Smooth muscle cell of bladder (primary cell): Measurements from ENCODE around the gene CHST2. TPM values are rescaled to one million over a fixed set of nuclear protein-coding genes. Genes with fewer than 3 reads are reported as not detected.

ENCODE experiments used
- total RNA-seq: library from RNA; depleted of rRNA; stranded (reverse); fragments of >200 nt; gene quantifications from 2 replicates; pipeline ENCODE4 v1.2.3, GENCODE V29; 2014

Gene CHST2, protein sequence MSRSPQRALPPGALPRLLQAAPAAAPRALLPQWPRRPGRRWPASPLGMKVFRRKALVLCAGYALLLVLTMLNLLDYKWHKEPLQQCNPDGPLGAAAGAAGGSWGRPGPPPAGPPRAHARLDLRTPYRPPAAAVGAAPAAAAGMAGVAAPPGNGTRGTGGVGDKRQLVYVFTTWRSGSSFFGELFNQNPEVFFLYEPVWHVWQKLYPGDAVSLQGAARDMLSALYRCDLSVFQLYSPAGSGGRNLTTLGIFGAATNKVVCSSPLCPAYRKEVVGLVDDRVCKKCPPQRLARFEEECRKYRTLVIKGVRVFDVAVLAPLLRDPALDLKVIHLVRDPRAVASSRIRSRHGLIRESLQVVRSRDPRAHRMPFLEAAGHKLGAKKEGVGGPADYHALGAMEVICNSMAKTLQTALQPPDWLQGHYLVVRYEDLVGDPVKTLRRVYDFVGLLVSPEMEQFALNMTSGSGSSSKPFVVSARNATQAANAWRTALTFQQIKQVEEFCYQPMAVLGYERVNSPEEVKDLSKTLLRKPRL
- total RNA-seq = 3.4 and 4.2 TPM in 2 replicates

DNA sequence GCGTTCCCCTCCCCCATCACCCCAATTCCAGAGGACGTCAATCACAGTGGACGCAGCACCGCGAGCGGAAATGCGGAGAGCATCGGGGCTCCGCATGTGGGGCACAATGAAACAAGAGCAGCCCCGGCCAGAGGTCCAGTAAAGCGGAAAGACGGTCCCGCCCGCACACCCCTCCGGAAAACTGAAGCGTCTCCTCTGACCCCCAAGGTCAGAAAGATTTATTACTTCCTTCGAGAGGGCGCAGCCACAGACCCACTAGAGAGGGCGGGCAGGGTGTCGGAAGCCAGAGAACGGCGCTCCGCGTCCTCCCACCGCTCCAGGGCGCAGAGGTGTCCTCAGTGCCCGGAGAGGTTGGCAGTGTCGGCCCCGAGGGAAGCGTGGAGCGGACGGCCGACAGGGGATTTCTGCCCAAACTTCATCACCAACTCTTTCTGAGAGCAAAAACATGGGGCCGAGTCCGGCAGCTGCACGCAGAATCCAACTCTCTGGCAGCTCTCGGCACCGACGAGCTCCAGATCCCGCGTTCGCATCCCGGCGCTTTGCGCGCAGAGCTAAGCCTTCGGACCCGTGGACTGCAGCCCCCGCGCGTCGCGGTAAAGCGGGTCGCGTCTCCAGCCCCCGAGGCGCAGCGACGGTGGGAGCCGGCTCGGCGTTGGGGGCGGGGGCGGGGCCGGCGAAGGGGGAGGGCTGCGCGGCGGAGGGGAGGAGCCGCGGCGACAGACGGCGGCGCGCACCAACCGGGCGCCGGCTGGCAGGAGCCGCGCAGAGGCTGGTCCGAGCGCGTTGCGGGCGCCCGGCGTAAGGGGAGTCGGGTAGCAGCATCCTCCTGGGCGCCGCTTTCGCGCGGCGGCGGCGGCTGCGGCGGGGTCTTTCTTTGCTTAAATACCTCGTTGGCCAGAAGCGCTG is at the start of gene CHST2:
Gene CHST2 (plus strand): TSS at position 763 of the 906 bp plus-strand sequence. CDS start 1,046 bp downstream, outside the sequence.

Other genes with a start within 250 kb of the CHST2 start
- gene PCOLCE2, start 230.7 kb upstream of the CHST2 start, total RNA-seq = 60.7 and 197 TPM in 2 replicates
- 0.18 TPM in 1 of 2 replicates, not detected in the other for gene PAQR9, start 156.1 kb upstream of the CHST2 start, total RNA-seq
- gene U2SURP, start 118.2 kb upstream of the CHST2 start, total RNA-seq = 42.2 and 44.8 TPM in 2 replicates